ENCODE results near the gene ZNF740.

The ZNF740 gene

GRCh38 chr12:53235164-53235563 is 54.6 kb downstream of the ZNF740 start:
- no peak for DNase-seq (ENCODE audit: low read depth, low spot score)

GRCh38 chr12:53235742-53236442 is 55.4 kb downstream of the ZNF740 start:
- no peak for DNase-seq (ENCODE audit: low read depth, low spot score)

More at GRCh38 chr12:53235164-53235563, 54.6 kb downstream of the ZNF740 start:
- no peak overlapping the region for H3K4me3 ChIP-seq (ENCODE audit: low read length)

DNA sequence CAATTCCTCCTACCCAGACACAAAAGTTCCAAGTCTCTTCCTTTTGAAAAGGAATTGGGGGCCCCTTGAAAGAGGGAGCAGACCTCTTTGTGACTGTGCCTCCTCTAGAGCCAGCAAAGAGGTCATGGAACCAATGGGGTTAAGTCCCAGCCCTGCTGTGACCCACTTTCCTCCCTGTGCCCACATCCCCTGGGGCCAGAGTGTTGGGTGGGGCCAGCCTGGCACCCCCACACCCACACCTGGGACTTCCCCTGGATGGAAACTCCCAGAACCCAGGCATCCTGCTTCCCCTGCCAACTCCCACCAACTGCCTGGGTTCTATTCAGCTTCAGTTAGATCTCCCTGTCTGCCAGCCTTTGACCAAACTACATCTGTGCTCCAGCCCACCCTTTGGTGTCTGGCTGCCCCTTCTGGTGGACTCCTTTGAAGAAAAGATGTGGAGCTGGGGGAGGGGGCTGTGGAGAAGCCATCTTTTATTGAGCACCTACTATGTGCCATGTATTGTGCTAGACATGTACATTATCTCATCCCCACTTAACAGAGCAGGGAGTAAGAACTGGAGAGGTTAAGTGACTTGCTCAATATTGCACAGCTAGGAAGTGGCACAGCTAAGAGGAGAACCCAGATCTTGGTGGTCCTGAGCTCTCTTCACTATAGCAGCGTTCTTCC is 56.1 kb downstream of the ZNF740 start:
- no peak overlapping the region for H3K4me3 ChIP-seq (ENCODE audit: low read length)
- no peak for DNase-seq (ENCODE audit: low read depth, low spot score)

More at GRCh38 chr12:53235742-53236442, 55.4 kb downstream of the ZNF740 start:
- no peak overlapping the region for H3K4me3 ChIP-seq (ENCODE audit: low read length)

GRCh38 chr12:53239643-53240258 is 59.2 kb downstream of the ZNF740 start:
- H3K4me3 ChIP-seq (ENCODE audit: low read length): no peak overlapping the region
- no peak for DNase-seq (ENCODE audit: low read depth, low spot score)

GRCh38 chr12:53241623-53242412 is 61.3 kb downstream of the ZNF740 start:
- DNase-seq (ENCODE audit: low read depth, low spot score): no peak
- no peak overlapping the region for H3K4me3 ChIP-seq (ENCODE audit: low read length)

GRCh38 chr12:53244337-53244736 is 63.8 kb downstream of the ZNF740 start:
- no peak for DNase-seq (ENCODE audit: low read depth, low spot score)
- H3K4me3 ChIP-seq (ENCODE audit: low read length): no peak overlapping the region
